CD4-positive, alpha-beta T cell treated with Interferon gamma for 1 hour (primary cell): Measurements from ENCODE around the gene LCE6A.

Experiments
- DNase-seq: peaks from one replicate; pipeline ENCODE4 v3.0.0-alpha.2; 2020

The LCE6A gene

GRCh38 chr1:152842556-152842955, at the start of gene LCE6A:
TSS of gene LCE6A (plus strand) at chr1:152842856. CDS start at chr1:152843521, 665 bp downstream.
- no peak for DNase-seq

GRCh38 chr1:152795686-152796085, 47.0 kb upstream of the LCE6A start:
- no peak for DNase-seq

GRCh38 chr1:152796421-152796820, 46.2 kb upstream of the LCE6A start, which contains the start of gene LCE1D:
TSS of gene LCE1D (plus strand) at chr1:152796721. CDS start at chr1:152797795, 1,074 bp downstream.
- DNase-seq = no peak

GRCh38 chr1:152801333-152801732, 41.3 kb upstream of the LCE6A start:
- no peak for DNase-seq

- no peak for DNase-seq
These were observed 36.1 kb upstream of the LCE6A start, which contains the start of gene LCE1C for GRCh38 chr1:152806576-152806975. TSS of gene LCE1C (minus strand) at chr1:152806651. CDS start at chr1:152805478, 1,173 bp downstream.

- no peak for DNase-seq
These were observed 31.6 kb upstream of the LCE6A start for GRCh38 chr1:152811050-152811449.

GRCh38 chr1:152811671-152812070, 31.0 kb upstream of the LCE6A start, which contains the start of gene LCE1B:
TSS of gene LCE1B (plus strand) at chr1:152811971. CDS start at chr1:152812447, 476 bp downstream.
- DNase-seq = no peak

- DNase-seq = no peak
These were observed 25.3 kb upstream of the LCE6A start for GRCh38 chr1:152817309-152817708.

GRCh38 chr1:152823294-152823693, 19.4 kb upstream of the LCE6A start:
- DNase-seq = no peak

- DNase-seq = no peak
These were observed 17.7 kb upstream of the LCE6A start for GRCh38 chr1:152824964-152825363.

GRCh38 chr1:152827173-152827572, 15.5 kb upstream of the LCE6A start, which contains the start of gene LCE1A:
TSS of gene LCE1A (plus strand) at chr1:152827473. CDS start at chr1:152827473, 0 bp downstream.
- DNase-seq = no peak

- no peak for DNase-seq
These were observed 5.8 kb upstream of the LCE6A start for GRCh38 chr1:152836870-152837269.

- no peak for DNase-seq
These were observed 13.0 kb downstream of the LCE6A start for GRCh38 chr1:152855661-152856060.

GRCh38 chr1:152858062-152858461, 15.4 kb downstream of the LCE6A start:
- DNase-seq = no peak

GRCh38 chr1:152859696-152860095, 17.0 kb downstream of the LCE6A start, which contains the start of gene LCE7A:
TSS of gene LCE7A (plus strand) at chr1:152859996. CDS start at chr1:152860698, 702 bp downstream.
- DNase-seq = no peak

GRCh38 chr1:152860129-152860528, 17.5 kb downstream of the LCE6A start:
- no peak for DNase-seq

- no peak for DNase-seq
These were observed 18.7 kb downstream of the LCE6A start for GRCh38 chr1:152861374-152861773.

- no peak for DNase-seq
These were observed 21.8 kb downstream of the LCE6A start for GRCh38 chr1:152864443-152864842.

- DNase-seq = no peak
These were observed 23.7 kb downstream of the LCE6A start for GRCh38 chr1:152866321-152866720.

GRCh38 chr1:152869808-152870419, 27.3 kb downstream of the LCE6A start:
- no peak for DNase-seq

- DNase-seq = no peak
These were observed 28.4 kb downstream of the LCE6A start for GRCh38 chr1:152870831-152871730.

- DNase-seq = no peak
These were observed 29.1 kb downstream of the LCE6A start for GRCh38 chr1:152871731-152872126.

- no peak for DNase-seq
These were observed 30.8 kb downstream of the LCE6A start for GRCh38 chr1:152873495-152873894.

- DNase-seq = no peak
These were observed 34.2 kb downstream of the LCE6A start for GRCh38 chr1:152876827-152877226.
